Left lobe of liver (tissue), 2 donors: ENCODE results near the gene COL17A1. TPM values are rescaled to one million over a fixed set of nuclear protein-coding genes. Genes with fewer than 3 reads are reported as not detected.

Source experiments
- ATAC-seq: fragments of 200-7000 bp; cut with Tn5 transposase; one replicate; pipeline ENCODE4 v1.9.1; 2020; ENCODE audit warnings: mild to moderate bottlenecking, moderate library complexity
- DNase-seq: peaks from one replicate; pipeline ENCODE4 v3.0.0-alpha.2; 2020; ENCODE audit warnings: low spot score
- total RNA-seq: library from RNA; stranded (reverse); gene quantifications from one replicate; pipeline ENCODE4 v1.2.1, GENCODE V29; 2021
- donor health status: DM: no; HTN: no; CAD: no; lungs with moderate emphysema.
- donor health status: DM: no; HTN: yes; CAD: no.

Gene COL17A1
- total RNA-seq, 1 donor from 2014 or later: 0.13 TPM

GRCh38 chr10:104034401-104035193, 51.1 kb downstream of the COL17A1 start:
- ATAC-seq (peak; percentile 25), DNase-seq (no peak)

- no peak for ATAC-seq
- no peak for DNase-seq
Measured at GRCh38 chr10:104033966-104034365, 51.7 kb downstream of the COL17A1 start.

- no peak for ATAC-seq
- DNase-seq: no peak
Measured at GRCh38 chr10:104033401-104033930, 52.2 kb downstream of the COL17A1 start.

GRCh38 chr10:104032144-104032775, 53.4 kb downstream of the COL17A1 start:
- DNase-seq: no peak
- no peak for ATAC-seq

- no peak for ATAC-seq
- DNase-seq: no peak
Measured at GRCh38 chr10:104031631-104032030, 54.0 kb downstream of the COL17A1 start.

- no peak for DNase-seq
- no peak for ATAC-seq
Measured at GRCh38 chr10:104029521-104029860, 56.2 kb downstream of the COL17A1 start.

GRCh38 chr10:104028823-104029520, 56.7 kb downstream of the COL17A1 start:
- DNase-seq: no peak
- ATAC-seq: no peak

- no peak for DNase-seq
- peak; percentile 58 for ATAC-seq
Measured at GRCh38 chr10:104028146-104028545, 57.5 kb downstream of the COL17A1 start.

GRCh38 chr10:104026762-104027161, 58.9 kb downstream of the COL17A1 start:
- ATAC-seq (peak; percentile 66), DNase-seq (no peak)

GRCh38 chr10:104025524-104025923, 60.2 kb downstream of the COL17A1 start:
- ATAC-seq (no peak), DNase-seq (no peak)

GRCh38 chr10:104022026-104022425, 63.7 kb downstream of the COL17A1 start:
- DNase-seq: no peak
- no peak for ATAC-seq

- ATAC-seq (no peak), DNase-seq (no peak)
Measured at GRCh38 chr10:104021246-104021645, 64.4 kb downstream of the COL17A1 start.

GRCh38 chr10:104020020-104020419, 65.7 kb downstream of the COL17A1 start:
- no peak for DNase-seq
- no peak for ATAC-seq

- ATAC-seq (peak; percentile 80), DNase-seq (no peak)
Measured at GRCh38 chr10:104018471-104018870, 67.2 kb downstream of the COL17A1 start.

- ATAC-seq (no peak), DNase-seq (no peak)
Measured at GRCh38 chr10:104016661-104017060, 69.0 kb downstream of the COL17A1 start.

GRCh38 chr10:104014176-104014575, 71.5 kb downstream of the COL17A1 start:
- DNase-seq (no peak), ATAC-seq (no peak)

GRCh38 chr10:104013489-104013888, 72.2 kb downstream of the COL17A1 start:
- ATAC-seq: no peak
- no peak for DNase-seq

GRCh38 chr10:104011904-104012303, 73.8 kb downstream of the COL17A1 start:
- ATAC-seq: no peak
- DNase-seq: no peak

GRCh38 chr10:104005172-104005863, 80.4 kb downstream of the COL17A1 start:
- ATAC-seq (no peak), DNase-seq (no peak)

GRCh38 chr10:104002911-104003310, 82.8 kb downstream of the COL17A1 start:
- no peak for DNase-seq
- ATAC-seq: no peak

- no peak for DNase-seq
- no peak for ATAC-seq
Measured at GRCh38 chr10:103998805-103999204, 86.9 kb downstream of the COL17A1 start.
